PC-3 (cell line): ENCODE measurements around the gene SLC24A3. TPM values are rescaled to one million over a fixed set of nuclear protein-coding genes. Genes with fewer than 3 reads are reported as not detected.

Experiments used
- ATAC-seq: fragments of 200-7000 bp; cut with Tn5 transposase; 2 replicates; pipeline ENCODE4 v1.9.1; 2020; ENCODE audit warnings: mild to moderate bottlenecking, moderate library complexity
- BruUV-seq: library from RNA; stranded (reverse); fragments of 400-500 nt; replicated peaks from 2 replicates; lab custom pipeline; 2021; lab: Mats Ljungman, UMichigan
- CTCF ChIA-PET: fragments of 300-600 bp; sonication (Branson Sonifier 250); formaldehyde crosslinking; loops from one replicate; lab custom pipeline; 2022; ENCODE audit warnings: antibody characterized with exemption; lab: Charles Lee
- POLR2A ChIA-PET: fragments of 300-600 bp; sonication (Branson Sonifier 250); formaldehyde crosslinking; loops from one replicate; lab custom pipeline; 2022; ENCODE audit warnings: antibody characterized with exemption; ENCODE audit not compliant: unreplicated experiment; lab: Charles Lee
- DNase-seq: peaks from one replicate; pipeline ENCODE4 v3.0.0-alpha.2; 2015
- H2AFZ ChIP-seq: fragments of 300-600 bp; sonication (generic); 2 replicates; pipeline ENCODE4 v1.6.0; 2016; ENCODE audit warnings: antibody characterized with exemption, low read length
- H3F3A ChIP-seq: fragments of 300-600 bp; sonication (generic); one replicate; pipeline ENCODE4 v1.6.0; 2017; ENCODE audit warnings: antibody characterized with exemption, low read length, control low read depth, mild to moderate bottlenecking; ENCODE audit not compliant: unreplicated experiment
- H3K27ac ChIP-seq: fragments of 300-600 bp; sonication (generic); 2 replicates; pipeline ENCODE4 v1.5.1; 2016; ENCODE audit warnings: mild to moderate bottlenecking, low read length
- H3K27me3 ChIP-seq: fragments of 300-600 bp; sonication (generic); 2 replicates; pipeline ENCODE4 v1.6.1; 2016; ENCODE audit warnings: low read length, mixed read lengths
- H3K36me3 ChIP-seq: fragments of 300-600 bp; sonication (generic); 2 replicates; pipeline ENCODE4 v1.6.1; 2016; ENCODE audit warnings: low read depth, mixed run types, low read length, mixed read lengths
- H3K4me1 ChIP-seq: fragments of 300-600 bp; sonication (generic); 2 replicates; pipeline ENCODE4 v1.5.1; 2016; ENCODE audit warnings: low read length; ENCODE audit not compliant: insufficient read depth
- H3K4me2 ChIP-seq: fragments of 300-600 bp; sonication (generic); 2 replicates; pipeline ENCODE4 v1.6.0; 2016; ENCODE audit warnings: low read length
- H3K4me3 ChIP-seq: fragments of 300-600 bp; sonication (generic); 2 replicates; pipeline ENCODE4 v1.5.1; 2016; ENCODE audit warnings: mild to moderate bottlenecking, low read length, mixed read lengths
- H3K79me2 ChIP-seq: fragments of 300-600 bp; sonication (generic); 2 replicates; pipeline ENCODE4 v1.6.1; 2017; ENCODE audit warnings: low read length, mixed read lengths
- H3K9ac ChIP-seq: fragments of 300-600 bp; sonication (generic); 2 replicates; pipeline ENCODE4 v1.6.0; 2016; ENCODE audit warnings: mild to moderate bottlenecking, low read length
- H3K9me2 ChIP-seq: fragments of 300-600 bp; sonication (generic); replicated peaks from 2 replicates; pipeline ENCODE4 v1.6.1; 2016; ENCODE audit warnings: mixed run types, low read length, mixed read lengths
- H3K9me3 ChIP-seq: fragments of 300-600 bp; sonication (generic); 2 replicates; pipeline ENCODE4 v1.6.1; 2016; ENCODE audit warnings: low read length, mixed read lengths
- H4K20me1 ChIP-seq: fragments of 300-600 bp; sonication (generic); 2 replicates; pipeline ENCODE4 v1.6.1; 2016; ENCODE audit warnings: low read length, mixed read lengths
- EZH2 ChIP-seq: fragments of 300-600 bp; sonication (generic); IDR thresholded peaks from one replicate; pipeline ENCODE4 v1.6.1; 2017; ENCODE audit warnings: antibody characterized with exemption, mild to moderate bottlenecking, low read length; ENCODE audit not compliant: unreplicated experiment
- EZH2phosphoT487 ChIP-seq: fragments of 300-600 bp; sonication (generic); IDR thresholded peaks from 2 replicates; pipeline ENCODE4 v1.6.1; 2018; ENCODE audit warnings: mild to moderate bottlenecking, antibody characterized with exemption, low read length, borderline replicate concordance
- intact Hi-C: fragments of 100-400 bp; cut with micrococcal nuclease; formaldehyde crosslinking; loops from 2 replicates; pipeline ENCODE4 v1.9.0; 2023
- total RNA-seq: library from RNA; depleted of rRNA; stranded (reverse); fragments of >200 nt; gene quantifications from 2 replicates; pipeline ENCODE4 v1.2.3, GENCODE V29; 2014
- TF ChIP-seq, protein P1 (sequence below): fragments of 300-600 bp; sonication (generic); conservative IDR thresholded peaks from 2 replicates; pipeline ENCODE4 v1.5.1; 2017; ENCODE audit warnings: antibody characterized with exemption, low read depth, mild to moderate bottlenecking, low read length

The SLC24A3 gene
- total RNA-seq, 1 experiment from 2014 or later: 0.11 TPM

DNA sequence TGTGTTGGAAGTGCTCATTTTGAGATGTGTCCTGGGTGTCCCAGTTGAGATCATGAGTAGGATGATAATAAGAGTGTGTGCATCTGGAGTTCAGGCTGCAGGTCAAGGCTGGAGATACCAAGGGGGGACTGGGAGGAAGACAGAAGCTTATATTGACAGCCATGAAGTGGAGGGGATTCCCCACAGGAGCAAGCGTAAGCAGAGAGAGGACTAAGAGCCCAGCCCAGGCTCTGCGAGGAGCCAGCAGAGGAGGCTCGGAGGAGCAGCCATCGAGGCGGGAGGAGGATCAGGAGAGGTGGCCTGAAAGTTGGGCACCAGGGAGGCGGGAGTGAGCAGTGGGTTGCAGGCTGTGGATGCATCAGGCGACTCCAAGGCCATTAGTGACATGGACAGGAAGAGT is 116.2 kb downstream of the SLC24A3 start:
- DNase-seq (no peak), ATAC-seq (no peak)
- no peaks in the 10 kb centered on the region for H3K4me1 ChIP-seq
- no peak overlapping the region for H3K4me3 ChIP-seq
- ChIA-PET CTCF (no interaction called here), POLR2A (no interaction called here)
- H3K9me3 ChIP-seq: no peaks in the 10 kb centered on the region
- H3F3A ChIP-seq: no peaks in the 10 kb centered on the region
- no peaks in the 10 kb centered on the region for H3K9me2 ChIP-seq
- intact Hi-C loops: no loop called here
- TF ChIP-seq EZH2: no peak
- TF ChIP-seq EZH2phosphoT487: no peak
- H3K36me3 ChIP-seq: no peaks in the 10 kb centered on the region
- H3K9ac ChIP-seq: no peak overlapping the region
- H3K27ac ChIP-seq: no peak overlapping the region
- no peaks in the 10 kb centered on the region for H3K79me2 ChIP-seq
- BruUV-seq: no TSS peak
- H4K20me1 ChIP-seq: no peaks in the 10 kb centered on the region
- H3K4me2 ChIP-seq: no peak overlapping the region
- H3K27me3 ChIP-seq: peaks cover 57% of the 10 kb centered on the region
- H2AFZ ChIP-seq: no peak overlapping the region

DNA sequence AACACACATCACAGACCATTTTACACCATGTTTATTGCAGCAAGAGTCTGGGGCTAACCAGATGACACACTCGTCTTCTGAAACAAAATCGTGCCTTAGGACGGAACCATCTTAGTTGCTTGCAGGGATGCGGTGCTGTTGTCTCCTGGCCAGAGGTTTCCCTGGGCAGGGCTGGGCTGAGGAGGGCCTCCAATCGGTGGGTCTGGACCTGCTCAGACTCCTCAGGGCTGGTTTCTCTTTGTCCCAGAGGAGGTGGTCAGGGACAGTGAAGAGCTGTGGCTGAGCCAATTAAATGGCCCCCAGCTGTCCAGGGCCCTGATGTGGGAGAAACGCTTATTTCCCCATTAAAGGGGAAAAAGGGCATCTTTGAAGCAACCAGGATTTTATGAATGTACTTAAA is 117.6 kb downstream of the SLC24A3 start:
- Histone ChIP-seq H3K36me3 (no peaks in the 10 kb centered on the region), H3K4me1 (no peaks in the 10 kb centered on the region), H3K4me3 (no peak overlapping the region), H3K27ac (no peak overlapping the region), H3K27me3 (peaks cover 54% of the 10 kb centered on the region), H4K20me1 (no peaks in the 10 kb centered on the region), H3K9me2 (no peaks in the 10 kb centered on the region), H3K79me2 (no peaks in the 10 kb centered on the region), H2AFZ (no peak overlapping the region), H3K9ac (no peak overlapping the region), H3F3A (no peaks in the 10 kb centered on the region), H3K4me2 (no peak overlapping the region), H3K9me3 (no peaks in the 10 kb centered on the region)
- POLR2A ChIA-PET: no interaction called here
- DNase-seq (no peak), ATAC-seq (no peak)
- no TSS peak for BruUV-seq
- CTCF ChIA-PET: no interaction called here
- TF ChIP-seq, protein P1, sequence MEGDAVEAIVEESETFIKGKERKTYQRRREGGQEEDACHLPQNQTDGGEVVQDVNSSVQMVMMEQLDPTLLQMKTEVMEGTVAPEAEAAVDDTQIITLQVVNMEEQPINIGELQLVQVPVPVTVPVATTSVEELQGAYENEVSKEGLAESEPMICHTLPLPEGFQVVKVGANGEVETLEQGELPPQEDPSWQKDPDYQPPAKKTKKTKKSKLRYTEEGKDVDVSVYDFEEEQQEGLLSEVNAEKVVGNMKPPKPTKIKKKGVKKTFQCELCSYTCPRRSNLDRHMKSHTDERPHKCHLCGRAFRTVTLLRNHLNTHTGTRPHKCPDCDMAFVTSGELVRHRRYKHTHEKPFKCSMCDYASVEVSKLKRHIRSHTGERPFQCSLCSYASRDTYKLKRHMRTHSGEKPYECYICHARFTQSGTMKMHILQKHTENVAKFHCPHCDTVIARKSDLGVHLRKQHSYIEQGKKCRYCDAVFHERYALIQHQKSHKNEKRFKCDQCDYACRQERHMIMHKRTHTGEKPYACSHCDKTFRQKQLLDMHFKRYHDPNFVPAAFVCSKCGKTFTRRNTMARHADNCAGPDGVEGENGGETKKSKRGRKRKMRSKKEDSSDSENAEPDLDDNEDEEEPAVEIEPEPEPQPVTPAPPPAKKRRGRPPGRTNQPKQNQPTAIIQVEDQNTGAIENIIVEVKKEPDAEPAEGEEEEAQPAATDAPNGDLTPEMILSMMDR: no peak
- TF ChIP-seq EZH2 (no peak), EZH2phosphoT487 (no peak)
- intact Hi-C loops: no loop called here

- CTCF ChIA-PET: no interaction called here
- H3K36me3 ChIP-seq: no peaks in the 10 kb centered on the region
- ATAC-seq (no peak), DNase-seq (no peak)
- no peaks in the 10 kb centered on the region for H3K9me3 ChIP-seq
- POLR2A ChIA-PET: no interaction called here
- H3K9ac ChIP-seq: no peak overlapping the region
- H2AFZ ChIP-seq: no peak overlapping the region
- H3K9me2 ChIP-seq: no peaks in the 10 kb centered on the region
- H3F3A ChIP-seq: no peaks in the 10 kb centered on the region
- TF ChIP-seq EZH2 (no peak), EZH2phosphoT487 (no peak)
- H3K4me3 ChIP-seq: no peak overlapping the region
- intact Hi-C loops: no loop called here
- no peaks in the 10 kb centered on the region for H3K79me2 ChIP-seq
- no peak overlapping the region for H3K4me2 ChIP-seq
- no TSS peak for BruUV-seq
- H4K20me1 ChIP-seq: no peaks in the 10 kb centered on the region
- H3K4me1 ChIP-seq: no peaks in the 10 kb centered on the region
- H3K27me3 ChIP-seq: peaks cover 60% of the 10 kb centered on the region
- H3K27ac ChIP-seq: no peak overlapping the region
These were observed 118.3 kb downstream of the SLC24A3 start for GRCh38 chr20:19330731-19331130.

DNA sequence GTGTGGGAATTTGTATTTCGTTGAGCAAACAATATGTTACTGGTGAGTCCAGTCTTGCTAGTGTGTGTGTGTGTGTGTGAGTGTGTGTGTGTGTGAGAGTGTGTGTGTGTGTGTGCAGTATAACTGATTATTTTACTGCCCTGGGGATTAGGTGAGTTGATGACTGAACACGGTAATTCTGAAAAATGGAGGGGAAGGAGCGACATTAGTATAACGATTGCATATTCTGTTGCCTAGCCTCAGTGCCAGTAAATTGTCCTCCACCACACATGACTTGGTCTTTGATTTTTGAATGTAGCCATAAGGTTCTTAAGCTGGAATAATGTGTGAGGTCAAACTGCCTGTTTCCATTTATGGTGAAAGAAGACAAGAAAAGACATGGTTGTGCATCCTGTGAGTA is 121.1 kb downstream of the SLC24A3 start:
- intact Hi-C loops: no loop called here
- H3K4me2 ChIP-seq: no peak overlapping the region
- DNase-seq (no peak), ATAC-seq (no peak)
- peaks cover 51% of the 10 kb centered on the region for H3K27me3 ChIP-seq
- no peaks in the 10 kb centered on the region for H3K9me2 ChIP-seq
- H2AFZ ChIP-seq: no peak overlapping the region
- H3F3A ChIP-seq: no peaks in the 10 kb centered on the region
- TF ChIP-seq, protein P1: no peak
- TF ChIP-seq EZH2phosphoT487: no peak
- TF ChIP-seq EZH2: no peak
- no TSS peak for BruUV-seq
- POLR2A ChIA-PET: no interaction called here
- H3K4me1 ChIP-seq: no peaks in the 10 kb centered on the region
- H3K9me3 ChIP-seq: no peaks in the 10 kb centered on the region
- no peak overlapping the region for H3K9ac ChIP-seq
- no peaks in the 10 kb centered on the region for H3K79me2 ChIP-seq
- CTCF ChIA-PET: no interaction called here
- no peak overlapping the region for H3K27ac ChIP-seq
- no peaks in the 10 kb centered on the region for H3K36me3 ChIP-seq
- H4K20me1 ChIP-seq: no peaks in the 10 kb centered on the region
- no peak overlapping the region for H3K4me3 ChIP-seq
